NCI-H2227 treated with DMSO at 0.1 percent for 48 hours (cell line): ENCODE data around the gene MISP.

Experiments used
- DNase-seq: peaks from one replicate; lab custom pipeline; 2025; lab: John Stamatoyannopoulos, UW

The MISP gene

DNA sequence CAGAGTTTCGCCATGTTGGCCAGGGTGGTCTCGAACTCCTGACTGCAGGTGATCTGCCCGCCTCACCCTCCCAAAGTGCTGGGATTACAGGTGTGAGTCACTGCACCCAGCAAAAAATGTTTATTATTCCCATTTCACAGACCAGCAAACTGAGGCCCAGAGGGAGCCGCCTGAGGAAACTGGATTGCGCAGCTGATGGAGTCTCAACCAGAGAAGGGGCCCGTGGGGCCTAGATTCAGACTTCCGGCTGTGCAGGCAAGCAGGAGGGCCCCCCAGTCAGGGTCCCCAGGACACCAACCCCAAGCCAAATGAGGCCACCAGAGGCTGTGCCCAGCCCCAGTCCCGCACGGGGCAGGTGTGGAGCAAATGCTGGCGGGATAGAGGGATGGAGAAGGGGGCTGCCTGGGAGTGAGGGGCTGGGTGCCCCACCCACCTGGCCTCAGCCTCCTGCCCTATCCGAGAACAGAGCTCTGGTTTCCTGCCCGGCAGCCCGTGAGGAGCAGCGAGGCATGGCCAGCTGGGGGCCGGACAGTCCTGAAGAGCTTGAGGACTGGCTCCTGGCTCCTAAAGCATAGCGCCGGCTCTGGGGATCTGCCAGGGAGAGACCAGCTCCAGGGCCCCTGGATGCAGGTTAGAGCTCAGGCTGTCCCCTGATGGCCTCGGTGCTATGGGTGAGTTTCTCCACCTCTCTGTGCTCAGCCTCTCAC, 22.0 kb downstream of the MISP start:
- no peak for DNase-seq

DNA sequence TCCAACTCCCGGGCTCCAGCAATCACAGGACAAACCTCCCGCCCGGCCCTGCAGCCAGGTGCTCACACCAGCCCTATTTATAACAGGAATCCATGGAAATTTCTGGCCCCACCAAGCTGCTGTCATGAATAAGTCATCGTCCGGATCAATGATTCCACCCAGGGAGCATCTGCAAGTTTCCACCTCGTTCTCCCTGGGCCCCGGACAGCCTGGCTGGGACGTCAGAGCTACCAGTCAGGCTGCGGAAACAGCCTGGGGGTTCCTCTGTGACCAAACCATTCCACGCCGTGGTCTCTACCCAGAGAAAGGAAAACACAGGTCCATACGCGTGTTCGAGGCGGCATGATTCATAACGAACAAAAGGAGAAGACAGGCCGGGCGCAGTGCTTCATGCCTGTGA, 25.6 kb downstream of the MISP start:
- DNase-seq: no peak

DNA sequence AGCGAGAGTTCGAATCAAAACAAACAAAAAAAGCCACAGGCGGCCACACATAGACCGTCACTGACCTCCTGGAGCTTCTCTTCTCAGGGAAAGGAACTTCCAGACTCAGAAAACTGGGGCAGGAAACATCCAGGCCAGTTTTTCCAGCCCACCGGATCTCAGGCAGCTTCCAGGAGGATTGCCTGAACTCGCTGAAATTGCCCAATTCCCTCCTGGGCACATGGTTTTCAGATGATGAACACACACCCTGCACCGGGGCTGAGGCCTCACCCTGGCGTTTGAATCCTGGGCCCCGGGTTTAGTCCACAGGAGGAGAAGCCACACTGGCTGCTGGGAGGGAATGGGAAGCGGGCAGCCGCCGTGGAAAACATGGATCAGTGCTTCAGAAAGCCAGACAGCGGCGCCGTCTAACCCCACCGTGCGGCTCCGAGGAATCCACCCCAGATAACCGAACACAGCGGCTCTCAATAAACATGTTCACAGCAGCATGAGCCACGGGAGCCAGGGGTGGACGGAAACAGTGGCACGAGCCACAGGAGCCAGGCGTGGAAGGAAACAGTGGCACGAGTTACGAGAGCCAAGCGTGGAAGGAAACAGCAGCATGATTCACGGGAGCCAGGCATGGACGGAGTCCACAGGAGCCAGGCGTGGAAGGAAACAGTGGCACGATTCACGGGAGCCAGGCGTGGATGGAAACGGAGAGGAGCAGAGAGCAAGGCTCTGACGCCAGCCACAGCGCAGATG, 28.2 kb downstream of the MISP start:
- DNase-seq: no peak

DNA sequence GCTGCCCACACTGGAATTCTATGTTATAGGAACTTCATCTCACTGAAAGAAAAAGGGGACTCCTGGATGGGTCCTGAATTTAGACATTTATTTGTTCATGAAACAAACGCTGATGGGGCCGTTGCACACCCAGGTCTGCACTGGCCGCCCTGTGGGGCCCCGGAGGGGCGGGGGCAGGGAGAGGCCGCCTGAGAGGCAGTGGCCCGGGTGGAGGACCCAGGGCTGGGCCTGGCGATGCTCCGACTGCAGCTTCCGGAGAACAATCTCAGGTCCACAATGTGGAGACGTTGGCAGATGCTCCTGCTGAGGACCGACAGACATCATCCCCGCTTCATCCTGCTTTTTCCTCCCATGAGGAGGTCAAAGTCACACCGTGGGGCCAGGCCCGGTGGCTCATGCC, 30.0 kb downstream of the MISP start:
- no peak for DNase-seq

DNA sequence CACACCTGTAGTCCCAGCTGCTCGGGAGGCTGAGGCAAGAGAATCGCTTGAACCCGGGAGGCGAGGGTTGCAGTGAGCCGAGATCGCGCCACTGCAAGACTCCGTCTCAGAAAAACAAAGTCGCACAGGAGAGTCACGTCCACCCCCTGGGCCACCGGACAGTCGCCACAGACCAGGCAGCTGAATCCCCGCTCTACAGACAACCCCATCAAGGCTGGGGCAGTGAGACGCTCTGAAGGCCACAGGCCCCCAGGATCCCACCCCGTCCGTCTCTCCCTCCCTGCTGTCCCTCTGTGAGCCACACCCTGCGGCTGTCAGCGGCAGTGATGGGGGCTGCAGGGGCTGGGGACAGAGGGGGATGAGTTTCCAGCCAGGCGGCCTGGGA, 30.9 kb downstream of the MISP start:
- DNase-seq: no peak

DNA sequence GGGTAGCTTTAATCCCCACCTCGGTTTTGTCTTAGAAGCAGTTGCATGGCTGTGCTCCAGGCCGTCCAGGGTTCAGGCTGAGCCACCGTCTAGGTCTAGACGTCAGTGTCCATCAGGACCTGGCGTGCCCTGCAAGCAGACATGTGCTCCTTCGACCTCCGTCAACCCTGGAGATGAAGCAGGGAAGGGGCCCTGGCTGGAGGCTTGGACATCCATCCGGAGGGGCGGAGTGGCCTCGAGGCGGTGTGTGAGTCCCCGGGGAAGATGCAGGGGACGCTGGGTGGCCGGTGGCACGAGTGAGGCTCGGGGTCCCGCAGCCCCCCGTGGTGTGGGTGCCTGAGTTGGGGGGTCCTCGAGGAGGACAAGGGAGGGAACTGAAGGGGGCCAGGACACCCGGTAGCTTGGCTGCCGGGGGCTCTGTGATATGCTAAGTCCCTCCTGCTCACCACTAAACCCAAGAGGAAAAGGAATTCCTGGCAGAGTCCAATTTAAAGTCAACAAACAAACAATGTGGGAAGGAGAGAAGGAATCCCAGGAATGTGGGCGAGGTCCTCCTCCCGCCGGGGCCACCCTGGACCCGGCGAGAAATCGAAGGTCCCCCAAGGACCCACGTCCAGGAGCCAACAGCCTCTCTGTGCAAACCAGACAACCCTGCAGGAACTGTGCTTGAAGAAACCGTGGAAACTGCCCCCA, 31.4 kb downstream of the MISP start:
- no peak for DNase-seq

DNA sequence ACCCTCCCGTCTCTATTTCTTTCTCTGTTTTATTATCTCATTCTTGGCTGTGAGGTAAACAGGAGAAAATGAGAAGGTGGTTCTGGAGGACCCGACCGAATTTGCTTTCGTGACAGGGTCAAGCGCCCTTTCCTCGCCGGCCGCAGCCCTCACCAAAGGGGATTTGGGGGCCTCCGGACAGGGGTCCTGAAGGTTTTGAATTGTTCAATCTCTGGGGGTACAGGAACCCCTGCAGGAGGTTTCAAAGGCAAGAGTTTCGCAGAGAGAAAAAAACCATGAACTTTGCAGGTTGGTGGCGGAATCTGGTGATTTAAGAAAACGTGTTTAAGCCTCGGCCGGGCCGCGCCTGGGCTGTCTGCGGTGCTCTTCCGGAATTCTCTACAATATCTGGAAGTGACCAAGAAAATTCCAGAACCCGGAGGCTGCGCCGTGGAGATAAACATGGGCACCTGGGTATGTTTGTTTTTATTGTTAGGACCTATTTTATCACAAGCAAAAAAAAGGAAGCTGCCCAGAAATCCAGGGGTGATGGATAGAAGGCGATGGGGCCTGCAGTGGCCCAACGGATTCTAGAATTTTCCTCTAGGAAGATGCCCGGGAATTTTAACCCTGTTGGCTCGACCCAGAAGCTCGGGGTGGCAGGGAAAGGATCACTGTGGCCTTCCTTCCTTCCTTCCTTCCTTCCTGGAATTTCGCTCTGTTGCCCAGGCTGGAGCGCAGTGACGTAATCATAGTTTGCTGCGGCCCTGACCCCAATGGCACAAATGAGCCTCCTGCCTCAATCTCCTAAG, 32.2 kb downstream of the MISP start:
- no peak for DNase-seq

DNA sequence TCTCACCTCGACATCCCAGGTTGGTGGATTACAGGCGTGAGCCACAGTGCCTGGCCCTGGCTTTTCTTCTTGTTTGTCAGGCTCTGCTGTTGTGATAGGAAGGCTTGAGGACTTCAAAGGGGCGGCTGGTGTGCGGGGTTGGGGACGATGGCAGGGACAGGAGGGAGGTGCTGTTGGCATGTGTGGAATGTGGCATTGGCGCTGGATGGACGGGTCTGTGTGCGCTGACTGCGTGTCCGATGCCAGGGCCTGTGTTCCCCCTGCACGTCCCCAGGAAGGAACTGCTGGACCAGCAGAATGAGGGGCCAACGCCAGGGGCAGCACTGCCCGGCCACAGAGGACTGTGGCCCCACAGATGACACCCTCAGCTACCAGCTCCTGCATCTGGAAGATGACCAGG, 33.6 kb downstream of the MISP start:
- no peak for DNase-seq

DNA sequence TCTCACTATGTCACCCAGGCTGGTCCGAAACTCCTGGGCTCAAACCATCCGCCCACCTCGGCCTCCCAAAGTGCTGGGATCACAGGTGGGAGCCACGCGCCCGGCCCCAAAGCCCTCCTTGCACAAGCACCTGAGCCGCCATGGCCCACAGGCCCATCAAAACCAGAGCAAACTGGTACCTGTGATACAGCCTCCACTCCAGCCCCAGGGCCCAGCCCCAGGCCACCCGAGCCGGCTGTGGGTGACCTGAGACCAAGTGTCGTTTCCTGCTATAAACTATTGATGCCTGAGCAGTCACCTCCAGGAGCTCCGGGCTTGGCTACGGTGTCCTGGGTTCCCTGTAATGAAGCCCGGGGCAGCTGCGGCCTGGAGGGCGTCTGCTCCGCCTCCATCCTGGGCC, 36.6 kb downstream of the MISP start:
- no peak for DNase-seq

DNA sequence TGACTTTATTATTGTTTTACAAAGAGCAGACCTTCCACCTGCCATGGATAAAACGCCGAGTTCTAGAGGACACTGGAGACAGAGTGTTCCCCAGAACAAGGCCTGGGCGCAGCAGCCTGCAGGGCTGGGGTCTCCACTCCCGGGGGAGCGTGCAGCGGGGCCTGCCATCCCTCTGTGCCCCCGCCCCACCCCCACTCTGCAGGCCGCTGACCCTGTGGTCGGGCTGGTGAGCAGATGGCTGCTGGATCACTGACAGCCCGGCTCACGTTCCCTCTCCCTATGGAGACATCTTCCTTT, 37.7 kb downstream of the MISP start:
- no peak for DNase-seq

DNA sequence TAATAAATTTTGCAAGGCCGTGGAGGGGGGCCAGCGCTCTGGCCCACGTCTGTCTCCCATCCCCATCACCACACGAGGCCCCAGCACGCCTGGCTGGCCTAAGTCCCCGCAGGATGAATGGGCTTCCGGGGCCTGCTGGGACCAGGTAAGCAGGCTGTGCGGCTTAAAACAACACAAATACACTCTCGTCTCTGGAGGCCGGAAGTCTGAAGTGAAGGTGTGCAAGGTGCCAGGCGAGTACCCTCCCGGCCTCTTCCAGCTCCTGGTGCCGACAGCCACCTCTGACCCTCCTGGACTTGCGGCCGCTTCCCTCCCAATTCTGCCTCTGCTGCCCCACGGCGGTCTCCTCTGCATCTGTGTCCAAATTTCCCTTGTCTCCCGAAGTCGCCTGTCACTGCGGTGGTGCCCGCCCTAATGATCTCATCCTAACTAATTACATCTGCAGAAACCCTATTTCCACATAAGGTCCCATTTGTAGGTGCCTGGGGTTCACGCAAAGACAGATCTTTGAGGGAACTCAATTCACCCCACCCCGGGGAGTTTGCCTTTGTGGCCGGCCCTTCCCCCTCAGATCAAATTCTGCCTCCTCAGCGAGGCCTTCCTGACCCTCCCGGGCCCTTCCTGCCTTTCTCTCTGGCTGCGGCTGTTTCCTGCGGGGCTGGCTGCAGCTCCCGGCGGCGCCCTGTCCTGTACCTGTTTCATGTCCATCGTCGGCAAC, 38.2 kb downstream of the MISP start:
- DNase-seq: no peak

DNA sequence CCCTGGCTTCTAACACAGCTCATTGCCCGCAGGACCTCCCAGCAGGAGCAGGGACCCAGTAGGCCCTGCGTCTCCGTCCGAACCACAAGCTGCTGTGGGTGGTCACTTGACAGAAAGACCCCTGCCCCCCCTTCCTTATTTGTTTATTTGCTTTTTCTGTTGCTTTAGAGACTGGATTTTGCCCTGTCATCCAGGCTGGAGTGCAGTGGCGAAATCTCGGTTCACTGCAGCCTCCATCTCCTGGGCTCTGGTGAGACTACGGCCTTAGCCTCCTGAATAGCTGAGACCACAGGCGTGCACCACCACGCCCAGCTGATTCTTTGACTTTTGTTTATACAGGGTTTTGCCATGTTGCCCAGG, 38.8 kb downstream of the MISP start:
- no peak for DNase-seq

DNA sequence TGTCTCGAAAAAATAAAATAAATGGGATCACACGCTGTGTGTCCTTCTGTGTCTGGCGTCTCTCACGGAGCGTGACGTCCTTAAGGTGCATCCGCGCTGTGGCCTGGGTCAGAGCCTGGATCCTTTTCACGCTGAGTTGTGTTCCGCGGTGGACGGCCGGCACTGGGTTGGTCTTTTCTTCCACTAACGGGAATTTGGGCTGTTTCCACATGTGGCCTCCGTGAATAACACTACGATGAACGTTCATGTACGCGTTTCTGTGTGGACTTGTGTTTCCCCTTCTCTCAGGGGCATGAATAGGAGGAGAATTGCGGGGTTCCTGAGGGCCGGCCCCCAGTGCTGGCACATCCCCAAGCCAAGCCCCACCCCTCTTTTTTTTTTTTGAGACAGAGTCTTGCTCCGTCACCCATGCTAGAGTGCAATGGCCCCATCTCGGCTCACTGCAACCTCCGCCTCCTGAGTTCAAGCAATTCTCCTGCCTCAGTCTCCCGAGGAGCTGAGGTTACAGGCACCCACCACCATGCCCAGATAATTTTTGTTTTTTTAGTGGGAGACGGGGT, 40.2 kb downstream of the MISP start:
- DNase-seq: no peak

DNA sequence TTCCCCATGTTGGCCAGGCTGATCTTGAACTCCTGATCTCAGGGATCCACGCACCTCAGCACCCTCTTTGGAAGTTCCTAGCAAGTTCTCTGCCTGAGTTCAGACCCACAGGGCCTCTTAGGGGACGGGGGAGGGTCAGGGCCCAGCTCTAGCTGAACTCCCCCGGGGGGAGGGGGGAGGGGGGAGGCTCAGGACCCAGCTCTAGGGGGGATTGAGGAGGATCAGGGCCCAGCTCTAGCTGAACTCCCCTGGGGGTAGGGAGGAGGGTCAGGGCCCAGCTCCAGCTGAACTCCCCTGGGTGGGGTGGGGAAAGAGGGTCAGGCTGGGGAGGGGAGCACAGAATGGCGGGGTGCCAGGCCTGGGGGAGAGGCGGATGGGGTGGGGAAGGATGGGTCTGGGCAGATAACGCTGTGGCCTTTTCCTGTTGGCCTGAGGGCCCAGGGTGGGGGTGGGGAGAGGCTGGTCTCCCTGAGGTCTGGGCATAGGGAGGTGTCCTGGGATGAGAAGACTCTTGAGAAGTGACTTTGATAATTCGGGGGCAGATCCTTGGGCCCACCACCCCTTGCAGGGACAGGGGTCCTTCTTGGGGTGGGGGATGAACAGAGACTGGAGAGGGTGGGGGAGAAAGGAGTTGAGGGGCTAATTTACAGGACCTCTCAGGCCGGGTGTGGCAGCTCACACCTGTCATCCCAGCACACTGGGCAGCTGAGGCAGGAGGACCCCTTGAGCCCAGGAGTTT, 40.8 kb downstream of the MISP start:
- no peak for DNase-seq

DNA sequence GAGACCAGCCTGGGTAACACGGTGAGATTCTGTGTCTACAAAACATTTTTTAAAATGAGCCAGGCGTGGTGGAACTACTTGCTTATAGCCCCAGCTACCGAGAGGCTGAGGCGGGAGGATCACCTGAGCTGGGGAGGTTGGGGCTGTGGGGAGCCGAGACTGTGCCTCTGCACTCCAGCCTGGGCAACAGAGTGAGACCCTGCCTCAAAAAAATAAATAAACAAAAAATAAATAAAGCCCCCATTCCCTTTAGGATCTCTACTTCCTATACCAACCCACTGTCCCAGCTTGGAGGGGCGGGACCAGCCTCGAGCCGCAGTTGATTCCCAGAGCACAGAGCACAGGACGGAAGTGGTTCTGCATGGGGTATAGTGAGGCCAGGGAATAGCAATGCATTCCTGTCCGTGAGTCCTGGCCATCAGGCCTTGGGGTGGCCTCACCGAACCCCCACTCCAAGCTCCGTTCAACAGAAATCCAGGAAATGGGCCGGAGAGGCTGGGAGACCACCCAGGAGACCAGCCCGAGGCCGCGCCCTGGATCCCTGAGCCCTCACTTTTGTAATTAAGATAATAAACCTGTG, 41.5 kb downstream of the MISP start:
- DNase-seq: no peak

DNA sequence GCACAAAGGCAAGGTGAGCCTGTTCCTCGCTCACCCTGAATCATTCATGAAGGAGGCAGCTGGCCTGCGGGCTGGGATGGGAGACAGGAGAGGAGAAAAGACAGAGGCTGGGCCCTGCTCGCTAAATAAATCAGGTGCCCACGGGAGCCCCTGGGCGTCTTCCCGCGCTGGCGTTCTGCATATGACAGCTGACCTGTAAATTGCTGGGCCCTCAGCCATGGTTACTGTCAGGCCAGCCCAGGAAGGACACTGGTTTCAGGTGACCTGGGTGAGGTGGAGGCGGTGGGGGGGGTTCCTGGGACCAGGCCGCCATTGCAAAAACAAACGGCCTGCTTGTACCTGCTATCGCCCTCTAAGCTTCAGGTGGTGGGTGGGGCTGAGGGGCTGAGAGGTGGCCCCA, 42.9 kb downstream of the MISP start:
- DNase-seq: no peak

DNA sequence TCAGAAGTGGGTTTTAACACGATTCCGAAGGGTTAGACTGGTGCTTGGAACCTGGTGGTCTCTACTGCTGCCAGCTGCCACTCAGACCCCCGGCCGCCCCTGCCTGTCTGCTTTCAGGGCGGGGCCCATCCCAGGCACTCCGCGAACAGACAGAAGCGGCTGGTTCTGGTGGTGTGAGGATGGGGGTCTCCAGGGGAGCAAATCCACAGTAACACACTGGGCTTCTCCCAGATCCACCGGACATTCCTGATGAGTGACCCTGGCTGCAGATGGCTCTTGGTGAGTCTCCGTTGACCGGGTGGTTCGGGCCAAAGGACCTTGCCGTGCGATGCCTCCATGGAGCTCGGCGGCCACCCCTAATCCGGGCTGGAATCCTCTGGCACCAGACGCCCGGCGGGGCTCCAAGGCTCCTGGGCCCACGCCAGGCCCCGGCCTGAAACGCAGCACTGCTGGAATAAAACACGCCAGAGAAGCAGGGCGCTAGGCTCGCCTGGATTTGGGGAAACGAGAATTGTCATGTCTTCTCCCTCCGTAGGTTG, 44.2 kb downstream of the MISP start:
- DNase-seq: no peak

DNA sequence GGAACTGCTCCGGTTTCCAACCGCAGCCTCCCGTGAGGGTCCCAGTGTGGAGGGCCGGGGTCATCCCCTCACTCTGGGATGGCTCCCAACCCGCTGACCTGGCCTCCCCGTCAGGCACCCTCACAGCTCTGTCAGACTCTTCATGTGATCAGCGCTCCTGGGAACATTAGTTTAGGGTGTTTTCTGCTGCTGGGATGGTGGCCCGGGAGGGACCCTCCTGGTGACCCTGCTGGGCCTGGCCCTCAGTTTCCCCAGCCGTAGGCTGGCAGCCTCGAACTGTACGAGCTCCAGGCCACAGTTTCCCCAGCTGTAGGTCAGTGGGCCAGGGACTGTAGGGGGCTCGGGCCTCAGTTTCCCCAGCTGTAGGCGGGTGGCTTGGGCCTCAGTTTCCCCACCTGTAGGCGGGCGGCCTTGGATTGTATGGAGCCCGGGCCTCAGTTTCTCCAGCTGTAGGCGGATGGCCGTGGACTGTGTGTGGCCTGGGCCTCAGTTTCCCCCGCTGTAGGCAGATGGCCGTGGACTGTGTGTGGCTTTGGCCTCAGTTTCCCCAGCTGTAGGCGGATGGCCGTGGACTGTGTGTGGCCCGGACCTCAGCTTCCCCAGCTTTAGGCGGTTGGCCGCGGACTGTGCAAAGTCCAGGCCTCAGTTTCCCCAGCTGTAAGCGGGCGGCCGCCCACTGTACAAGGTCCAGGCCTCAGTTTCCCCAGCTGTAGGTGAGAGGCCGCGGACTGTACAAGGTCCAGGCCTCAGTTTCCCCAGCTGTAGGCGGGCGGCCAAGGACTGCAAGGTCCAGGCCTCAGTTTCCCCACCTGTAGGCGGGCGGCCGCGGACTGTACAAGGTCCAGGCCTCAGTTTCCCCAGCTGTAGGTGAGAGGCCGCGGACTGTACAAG, 45.0 kb downstream of the MISP start:
- DNase-seq: no peak
